NCI-H146 (cell line): ENCODE measurements around the gene PANX2.
"Not testable (repeated sequence)": the region's sequence is repeated elsewhere in the genome, so short reads cannot be mapped to it uniquely, and the experiment has no call there.

ENCODE experiments used
- DNase-seq: peaks from one replicate; lab custom pipeline; 2025; lab: John Stamatoyannopoulos, UW

The PANX2 gene, protein sequence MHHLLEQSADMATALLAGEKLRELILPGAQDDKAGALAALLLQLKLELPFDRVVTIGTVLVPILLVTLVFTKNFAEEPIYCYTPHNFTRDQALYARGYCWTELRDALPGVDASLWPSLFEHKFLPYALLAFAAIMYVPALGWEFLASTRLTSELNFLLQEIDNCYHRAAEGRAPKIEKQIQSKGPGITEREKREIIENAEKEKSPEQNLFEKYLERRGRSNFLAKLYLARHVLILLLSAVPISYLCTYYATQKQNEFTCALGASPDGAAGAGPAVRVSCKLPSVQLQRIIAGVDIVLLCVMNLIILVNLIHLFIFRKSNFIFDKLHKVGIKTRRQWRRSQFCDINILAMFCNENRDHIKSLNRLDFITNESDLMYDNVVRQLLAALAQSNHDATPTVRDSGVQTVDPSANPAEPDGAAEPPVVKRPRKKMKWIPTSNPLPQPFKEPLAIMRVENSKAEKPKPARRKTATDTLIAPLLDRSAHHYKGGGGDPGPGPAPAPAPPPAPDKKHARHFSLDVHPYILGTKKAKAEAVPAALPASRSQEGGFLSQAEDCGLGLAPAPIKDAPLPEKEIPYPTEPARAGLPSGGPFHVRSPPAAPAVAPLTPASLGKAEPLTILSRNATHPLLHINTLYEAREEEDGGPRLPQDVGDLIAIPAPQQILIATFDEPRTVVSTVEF

GRCh38 chr22:50170453-50171318, at the start of gene PANX2:
Gene PANX2 (plus strand): TSS chr22:50170731. CDS start chr22:50170731, 0 bp downstream.
- DNase-seq: peak; percentile 54

- DNase-seq: no peak
These were observed 49.3 kb upstream of the PANX2 start for GRCh38 chr22:50121202-50121740.

GRCh38 chr22:50123119-50123518, 47.4 kb upstream of the PANX2 start:
- DNase-seq: no peak

DNA sequence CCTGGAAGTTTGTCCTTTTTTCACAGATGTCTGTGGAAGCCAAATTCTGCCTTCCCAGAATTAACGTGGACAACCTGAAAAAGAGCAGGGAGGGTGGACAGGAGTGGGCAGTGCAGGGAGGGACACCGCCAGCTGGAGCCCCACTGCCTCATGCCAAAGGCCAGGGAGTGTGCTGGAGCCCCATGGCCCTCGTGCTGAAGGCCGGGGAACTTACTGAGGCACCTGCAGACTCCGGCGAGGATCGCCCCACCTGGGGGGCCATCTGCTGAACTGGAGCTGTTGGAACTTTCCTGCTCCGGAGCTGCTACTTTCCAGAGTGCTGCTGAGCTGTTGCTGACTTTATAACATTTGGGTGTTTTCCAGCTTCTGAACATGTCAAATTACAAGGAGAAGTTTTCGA, 45.5 kb upstream of the PANX2 start:
- DNase-seq: no peak

DNA sequence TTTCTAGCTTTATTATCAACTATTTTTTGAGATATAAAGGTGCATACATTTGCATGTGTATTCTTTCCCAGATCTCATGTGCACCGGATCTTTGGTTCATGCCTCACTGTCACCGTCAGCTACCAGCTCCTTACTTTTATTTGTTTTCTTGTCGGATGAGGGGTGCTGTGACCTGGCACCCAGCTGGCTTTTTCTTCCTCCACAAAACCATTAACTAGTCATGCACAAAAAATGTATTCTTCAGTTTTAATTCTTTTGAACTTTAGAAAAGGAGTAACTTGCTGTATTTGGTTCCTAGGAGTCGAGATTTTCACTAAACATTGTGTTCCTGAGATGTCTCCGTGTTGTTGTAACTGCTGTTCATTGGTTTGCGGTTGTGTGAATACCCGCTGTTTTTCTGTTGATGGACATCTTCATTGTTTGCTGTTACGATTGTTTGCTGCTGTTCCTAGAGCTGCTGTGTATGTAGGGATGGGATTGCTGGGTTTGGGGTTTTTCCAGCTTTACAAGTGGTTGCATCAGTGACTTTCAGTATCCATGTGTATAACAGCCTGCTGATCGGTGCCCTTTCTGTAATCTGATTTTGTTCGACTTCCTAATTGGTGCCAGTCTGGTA, 41.3 kb upstream of the PANX2 start:
- DNase-seq: no peak

DNA sequence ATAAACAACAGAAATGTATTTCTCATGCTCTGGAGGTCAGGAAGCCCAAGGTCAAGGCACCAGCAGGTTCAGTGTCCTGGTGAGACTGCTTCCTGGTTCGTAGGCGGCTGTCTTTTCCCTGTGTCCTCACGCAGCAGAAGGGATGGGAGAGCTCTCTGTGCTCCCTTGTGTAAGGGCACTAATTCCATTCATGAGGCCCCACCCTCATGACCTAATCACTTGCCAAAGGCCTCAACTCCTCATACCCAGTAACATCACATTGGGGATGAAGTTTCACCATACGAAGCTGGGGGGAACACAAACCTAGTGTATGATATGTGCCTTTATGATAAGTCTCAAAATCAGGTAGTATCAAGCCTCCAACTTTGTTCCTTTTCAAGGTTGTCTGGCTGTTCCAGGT, 38.6 kb upstream of the PANX2 start:
- no peak for DNase-seq

- no peak for DNase-seq
These were observed 36.0 kb upstream of the PANX2 start for GRCh38 chr22:50134481-50134880.

GRCh38 chr22:50136581-50137015, 33.9 kb upstream of the PANX2 start:
- no peak for DNase-seq

- not testable (repeated sequence) for DNase-seq
These were observed 33.3 kb upstream of the PANX2 start for GRCh38 chr22:50137277-50137676.

GRCh38 chr22:50138041-50138440, 32.5 kb upstream of the PANX2 start:
- no peak for DNase-seq

- no peak for DNase-seq
These were observed 31.5 kb upstream of the PANX2 start for GRCh38 chr22:50138988-50139387.

DNA sequence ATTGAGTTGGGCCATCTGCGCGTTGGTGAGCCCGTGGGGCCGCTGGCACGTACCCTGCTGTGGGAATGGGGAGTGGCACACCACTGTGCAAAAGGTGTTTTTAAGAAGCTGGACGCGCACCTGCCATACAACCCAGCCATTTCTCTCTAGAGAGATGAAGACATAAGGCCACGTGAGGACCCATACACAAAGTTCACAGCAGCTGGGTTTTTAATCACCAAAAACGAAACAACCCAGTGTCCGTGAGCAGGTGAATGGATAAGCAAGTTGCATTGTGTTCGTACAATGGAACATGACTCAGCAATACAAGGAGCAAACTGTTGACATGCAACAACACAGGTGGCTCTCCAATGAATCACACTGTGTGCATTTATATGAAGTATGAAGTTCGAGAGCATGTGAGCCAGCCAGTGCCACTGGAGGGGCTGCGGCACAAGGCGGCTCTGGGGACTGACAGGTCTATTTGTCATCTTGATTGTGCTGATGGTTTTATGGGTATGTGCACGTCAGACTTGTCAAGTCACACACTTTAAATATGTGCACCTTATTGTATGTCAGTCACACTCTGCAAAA, 30.6 kb upstream of the PANX2 start:
- DNase-seq: peak; percentile 70

DNA sequence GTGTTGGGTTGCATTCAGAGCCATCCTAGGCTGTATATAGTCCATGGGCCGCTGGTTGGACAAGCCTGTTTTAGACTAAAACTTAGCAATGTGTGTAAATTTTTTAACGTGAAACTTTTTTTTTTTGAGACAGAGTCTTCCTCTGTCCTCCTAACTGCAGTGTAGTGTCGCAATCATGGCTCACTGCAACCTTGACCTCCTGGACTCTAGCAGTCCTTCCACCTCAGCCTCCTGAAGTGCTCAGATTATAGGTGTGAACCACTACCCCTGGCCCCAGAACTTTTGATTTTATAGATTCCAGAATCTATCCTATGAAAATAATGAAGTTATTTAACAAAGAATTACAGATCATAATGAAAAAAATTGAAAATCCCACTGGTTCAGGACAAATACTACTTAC, 29.9 kb upstream of the PANX2 start:
- no peak for DNase-seq

GRCh38 chr22:50141462-50141861, 29.1 kb upstream of the PANX2 start:
- DNase-seq: no peak

DNA sequence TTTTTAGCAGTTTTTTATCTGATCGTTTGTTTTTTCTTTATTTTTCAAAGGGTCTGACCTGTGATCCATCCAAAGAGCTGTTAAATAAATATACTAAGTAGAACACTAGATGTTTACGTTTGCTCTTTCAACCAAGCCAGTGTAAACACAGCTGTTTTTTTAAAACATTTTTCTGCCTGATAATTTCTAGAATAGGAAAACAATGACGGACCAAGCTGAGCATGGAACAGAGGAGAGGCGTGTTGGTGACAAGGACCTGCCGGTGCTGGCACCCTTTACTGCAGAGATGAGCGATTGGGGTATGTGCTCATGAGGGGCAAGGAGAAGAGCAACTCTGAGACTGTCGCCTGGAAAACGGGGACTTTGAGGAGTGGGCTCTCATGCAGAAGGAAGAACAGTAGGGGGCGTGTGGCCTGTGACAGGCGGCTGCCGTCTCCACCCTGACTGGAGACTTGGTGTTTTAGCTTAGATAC, 28.6 kb upstream of the PANX2 start:
- peak; percentile 13 for DNase-seq

GRCh38 chr22:50143096-50143495, 27.4 kb upstream of the PANX2 start:
- DNase-seq: no peak

GRCh38 chr22:50144005-50144614, 26.4 kb upstream of the PANX2 start:
- no peak for DNase-seq

GRCh38 chr22:50145721-50146438, 24.7 kb upstream of the PANX2 start:
- no peak for DNase-seq

DNA sequence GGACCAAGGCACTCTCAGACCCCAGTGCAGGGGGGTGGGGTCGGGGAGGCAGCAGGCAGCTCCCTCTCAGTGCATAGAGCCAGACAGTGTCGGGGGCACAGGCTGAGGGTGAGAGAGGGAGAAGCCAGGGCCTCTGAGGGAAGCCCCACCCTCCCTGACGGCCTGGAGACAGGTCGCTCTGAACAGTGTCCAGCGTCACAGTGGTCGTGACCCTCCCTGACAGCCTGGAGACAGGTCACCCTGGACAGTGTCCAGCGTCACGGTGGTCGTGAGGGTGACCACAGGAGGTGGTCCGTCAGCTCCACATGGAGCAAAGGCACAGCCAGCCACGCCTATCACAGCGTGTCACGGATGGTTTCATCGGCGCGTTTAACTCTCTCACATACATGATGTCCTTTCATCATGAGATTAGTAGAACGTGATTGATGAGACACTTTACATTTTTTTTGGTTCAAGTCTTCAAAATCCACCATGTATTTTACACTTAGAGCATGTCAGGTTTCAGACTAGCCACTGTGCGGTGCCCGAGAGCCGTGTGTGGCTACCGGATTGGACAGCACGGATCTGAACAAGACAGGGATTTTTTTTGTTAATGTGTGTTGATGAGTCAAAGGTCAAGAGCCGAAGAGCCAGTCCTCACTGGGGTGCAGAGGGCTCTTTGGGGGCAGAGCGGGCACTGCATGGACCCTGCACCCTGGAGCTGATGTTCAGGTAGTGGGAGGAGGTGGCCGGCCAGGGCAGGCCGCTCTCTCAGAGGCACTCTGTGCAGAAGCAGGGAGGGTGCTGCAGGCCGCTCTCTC, 23.9 kb upstream of the PANX2 start:
- no peak for DNase-seq
